Hematopoietic multipotent progenitor cell treated with erythropoietin and hydrocortisone succinate and interleukin-3 and kit ligand, for 17 days (in vitro differentiated cells): ENCODE measurements around the gene VAC14.
A peak's percentile ranks its signal among the peaks of the same experiment; 100 is the strongest.

Source experiments
- DNase-seq: peaks from one replicate; pipeline ENCODE4 v3.0.0-alpha.2; 2015; ENCODE audit warnings: low spot score

VAC14 gene

GRCh38 chr16:70760221-70760620 is 40.7 kb downstream of the VAC14 start:
- no peak for DNase-seq

GRCh38 chr16:70759666-70760065 is 41.3 kb downstream of the VAC14 start:
- DNase-seq, result peak; percentile 51

GRCh38 chr16:70758786-70759185 is 42.2 kb downstream of the VAC14 start:
- DNase-seq, result no peak

GRCh38 chr16:70757183-70757582 is 43.8 kb downstream of the VAC14 start:
- no peak for DNase-seq

- DNase-seq, result peak; percentile 63
Measured at GRCh38 chr16:70756071-70756470, 44.9 kb downstream of the VAC14 start.

GRCh38 chr16:70754851-70755600 is 45.9 kb downstream of the VAC14 start:
- no peak for DNase-seq

- DNase-seq, result no peak
Measured at GRCh38 chr16:70754371-70754770, 46.6 kb downstream of the VAC14 start.

GRCh38 chr16:70753694-70754325 is 47.1 kb downstream of the VAC14 start:
- no peak for DNase-seq

GRCh38 chr16:70753228-70753627 is 47.7 kb downstream of the VAC14 start:
- DNase-seq, result peak; percentile 87

GRCh38 chr16:70752426-70752825 is 48.5 kb downstream of the VAC14 start:
- peak; percentile 84 for DNase-seq

GRCh38 chr16:70751593-70751992 is 49.4 kb downstream of the VAC14 start:
- DNase-seq, result peak; percentile 23

- DNase-seq, result no peak
Measured at GRCh38 chr16:70750893-70751467, 50.0 kb downstream of the VAC14 start.

GRCh38 chr16:70749681-70750601 is 51.0 kb downstream of the VAC14 start:
- DNase-seq, result no peak

GRCh38 chr16:70749006-70749678 is 51.8 kb downstream of the VAC14 start:
- no peak for DNase-seq

GRCh38 chr16:70747703-70748631 is 53.0 kb downstream of the VAC14 start:
- peak; percentile 62 for DNase-seq

GRCh38 chr16:70746708-70747424 is 54.1 kb downstream of the VAC14 start:
- DNase-seq, result no peak

GRCh38 chr16:70746040-70746707 is 54.8 kb downstream of the VAC14 start:
- DNase-seq, result peak; percentile 40

GRCh38 chr16:70745536-70746025 is 55.4 kb downstream of the VAC14 start:
- no peak for DNase-seq

- no peak for DNase-seq
Measured at GRCh38 chr16:70744366-70744765, 56.6 kb downstream of the VAC14 start.
